Activated naive CD8-positive, alpha-beta T cell treated with anti-CD3 and anti-CD28 coated beads for 36 hours (primary cell): Measurements from ENCODE around the gene POLR2E. TPM values are rescaled to one million over a fixed set of nuclear protein-coding genes. Genes with fewer than 3 reads are reported as not detected.
A peak's percentile ranks its signal among the peaks of the same experiment; 100 is the strongest.

Source experiments
- DNase-seq: peaks from one replicate; pipeline ENCODE4 v3.0.0; 2021
- H3K27ac Mint-ChIP-seq: one replicate; pipeline ENCODE4 v1.8.0; 2022; ENCODE audit warnings: mild to moderate bottlenecking, moderate library complexity, mixed read lengths
- H3K27me3 Mint-ChIP-seq: one replicate; pipeline ENCODE4 v1.8.0; 2022; ENCODE audit warnings: mild to moderate bottlenecking, mixed read lengths
- H3K36me3 Mint-ChIP-seq: one replicate; pipeline ENCODE4 v1.8.0; 2021; ENCODE audit warnings: mild to moderate bottlenecking, mixed read lengths
- H3K4me1 Mint-ChIP-seq: one replicate; pipeline ENCODE4 v1.8.0; 2021; ENCODE audit warnings: mixed read lengths
- H3K4me3 Mint-ChIP-seq: one replicate; pipeline ENCODE4 v1.8.0; 2022; ENCODE audit warnings: mild to moderate bottlenecking, moderate library complexity, mixed read lengths
- H3K9me3 Mint-ChIP-seq: one replicate; pipeline ENCODE4 v1.8.0; 2022; ENCODE audit warnings: mixed read lengths
- total RNA-seq, 2 experiments: library from RNA; stranded (reverse); gene quantifications; one replicate each; pipeline ENCODE4 v1.2.3, GENCODE V29; 2021

Gene POLR2E
- total RNA-seq, 2 experiments from 2014 or later, result 290 to 291 TPM

DNA sequence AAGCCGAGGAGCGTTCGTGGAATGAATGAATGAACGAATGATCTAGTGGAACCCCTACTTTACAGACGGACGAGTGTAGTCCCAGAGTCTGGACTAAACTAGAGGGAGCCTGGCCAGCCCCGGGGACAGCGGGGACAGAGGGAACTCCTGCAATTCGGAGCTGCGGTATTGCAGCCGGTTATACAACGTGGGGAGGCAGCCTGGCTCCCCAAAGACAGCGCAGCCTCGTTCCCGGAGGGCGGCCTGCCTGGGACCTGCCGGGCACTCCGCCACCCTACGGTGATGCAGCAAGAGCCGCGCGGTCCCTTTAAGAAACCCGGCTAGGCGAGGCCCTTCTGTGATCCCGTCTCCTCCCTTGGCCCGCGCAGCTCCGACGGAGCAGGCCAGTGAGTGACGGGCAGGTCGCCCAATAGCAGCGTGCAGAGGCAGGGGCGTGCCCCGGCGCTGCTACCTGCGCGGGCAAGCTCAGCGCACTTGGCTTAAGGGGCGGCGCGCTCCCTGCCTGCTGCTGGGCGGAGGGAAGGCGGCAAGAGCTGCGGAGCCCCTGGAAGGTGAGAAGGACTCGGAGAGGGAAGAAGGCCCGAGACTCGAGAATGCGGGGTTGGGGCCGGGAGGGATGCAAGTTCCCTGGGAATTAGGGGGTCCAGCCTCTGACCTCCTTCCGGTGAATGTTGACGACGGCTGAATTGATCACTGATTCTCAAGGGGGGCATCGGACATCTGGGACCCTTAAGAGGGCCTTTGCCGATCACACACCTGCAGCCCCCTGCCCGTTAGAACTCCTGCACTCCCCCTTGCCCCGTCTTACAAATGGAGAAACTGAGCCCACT lies 55.3 kb downstream of the POLR2E start, which contains the start of gene ABCA7:
ABCA7 (plus strand) TSS at position 462 of the 830 bp plus-strand sequence. CDS start 1,255 bp downstream, outside the sequence.
- Mint-ChIP-seq H3K36me3 (peaks cover 24% of the 10 kb centered on the region), H3K27me3 (no peaks in the 10 kb centered on the region), H3K27ac (peak within 1 kb of the TSS; percentile 77), H3K9me3 (no peaks in the 10 kb centered on the region), H3K4me1 (peaks cover 49% of the 10 kb centered on the region), H3K4me3 (peak within 1 kb of the TSS; percentile 88)
- DNase-seq, result peak; percentile 100

GRCh38 chr19:1038978-1039645 lies 56.1 kb downstream of the POLR2E start:
- Mint-ChIP-seq H3K27me3 (no peaks in the 10 kb centered on the region), H3K9me3 (no peaks in the 10 kb centered on the region), H3K36me3 (peaks cover 24% of the 10 kb centered on the region), H3K4me3 (peak overlapping the region; percentile 10), H3K4me1 (peaks cover 49% of the 10 kb centered on the region), H3K27ac (peak overlapping the region; percentile 75)
- no peak for DNase-seq

DNA sequence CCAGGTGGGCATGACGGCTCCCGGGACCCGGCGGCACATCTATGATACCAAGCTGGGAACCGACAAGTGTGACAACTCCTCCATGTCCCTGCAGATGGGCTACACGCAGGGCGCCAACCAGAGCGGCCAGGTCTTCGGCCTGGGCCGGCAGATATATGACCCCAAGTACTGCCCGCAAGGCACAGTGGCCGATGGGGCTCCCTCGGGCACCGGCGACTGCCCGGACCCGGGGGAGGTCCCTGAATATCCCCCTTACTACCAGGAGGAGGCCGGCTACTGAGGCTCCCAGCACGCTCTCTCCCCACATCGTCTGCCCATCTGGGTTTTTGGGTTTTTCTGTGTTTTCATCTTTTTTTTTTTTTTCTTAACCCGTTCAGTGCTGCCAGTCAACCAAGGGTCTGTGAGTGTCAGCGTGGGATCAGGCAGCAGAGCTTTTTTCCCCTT lies 57.5 kb downstream of the POLR2E start:
- Mint-ChIP-seq H3K9me3 (peaks cover 2% of the 10 kb centered on the region), H3K27ac (peak overlapping the region; percentile 75), H3K36me3 (peaks cover 32% of the 10 kb centered on the region), H3K4me1 (peaks cover 51% of the 10 kb centered on the region), H3K27me3 (no peaks in the 10 kb centered on the region), H3K4me3 (peak overlapping the region; percentile 3)
- no peak for DNase-seq

Other genes starting within 250 kb of the POLR2E start
- gene ELANE, start 243.1 kb downstream of the POLR2E start, total RNA-seq, result not detected
- 1 to 10 TPM; 1.8 TPM for gene CFD, start 235.7 kb downstream of the POLR2E start, total RNA-seq
- gene MED16, start 202.2 kb downstream of the POLR2E start, total RNA-seq, result 10 to 100 TPM; 39.8 to 40.3 TPM
- gene RNU6-9, start 201.9 kb downstream of the POLR2E start, total RNA-seq, result not detected
- 10 to 100 TPM; 50.5 to 51.7 TPM for gene R3HDM4, start 182.2 kb downstream of the POLR2E start, total RNA-seq
- gene KISS1R, start 178.0 kb downstream of the POLR2E start, total RNA-seq, result 10 to 100 TPM; 12.2 to 13.3 TPM
- gene ARID3A, start 169.3 kb downstream of the POLR2E start, total RNA-seq, result 10 to 100 TPM; 10.2 to 11.8 TPM
- 100 to 1,000 TPM; 126 to 127 TPM for gene WDR18, start 111.0 kb downstream of the POLR2E start, total RNA-seq
- not detected for gene GRIN3B, start 95.0 kb downstream of the POLR2E start, total RNA-seq
- 100 to 1,000 TPM; 136 to 138 TPM for gene TMEM259, start 74.3 kb downstream of the POLR2E start, total RNA-seq
- gene RNU6-2, start 73.9 kb downstream of the POLR2E start, total RNA-seq, result not detected
- gene CNN2, start 68.8 kb downstream of the POLR2E start, total RNA-seq, result 10 to 100 TPM; 76.0 to 80.5 TPM
- 10 to 100 TPM in 1 of 2 experiments, 1 to 10 TPM in 1; 9.8 to 11.2 TPM for gene ABCA7, start 55.3 kb downstream of the POLR2E start, total RNA-seq
- 100 to 1,000 TPM; 113 to 122 TPM for gene ARHGAP45, start 28.2 kb downstream of the POLR2E start, total RNA-seq
- gene GPX4, start 8.6 kb upstream of the POLR2E start, total RNA-seq, result 100 to 1,000 TPM; 225 to 231 TPM
- 10 to 100 TPM; 50.5 to 51.6 TPM for gene SBNO2, start 78.9 kb upstream of the POLR2E start, total RNA-seq
- 10 to 100 TPM; 54.7 to 55.8 TPM for gene STK11, start 110.4 kb upstream of the POLR2E start, total RNA-seq
- under 1 TPM; 0.33 to 0.46 TPM for gene CBARP, start 142.6 kb upstream of the POLR2E start, total RNA-seq
- gene ATP5F1D, start 146.4 kb upstream of the POLR2E start, total RNA-seq, result 100 to 1,000 TPM; 175 to 177 TPM
- 10 to 100 TPM; 29.3 to 29.6 TPM for gene MIDN, start 153.2 kb upstream of the POLR2E start, total RNA-seq
- gene CIRBP, start 174.0 kb upstream of the POLR2E start, total RNA-seq, result 100 to 1,000 TPM; 208 to 216 TPM
- 100 to 1,000 TPM in 1 of 2 experiments, 10 to 100 TPM in 1; 99.8 to 101 TPM for gene FAM174C, start 180.2 kb upstream of the POLR2E start, total RNA-seq
- not detected for gene EFNA2, start 190.5 kb upstream of the POLR2E start, total RNA-seq